Ishikawa (cell line): ENCODE measurements around the gene SEPTIN3.

Source experiments
- CEBPB ChIP-seq: IDR thresholded peaks from 2 replicates; pipeline ENCODE4 v1.6.1; 2012
- CREB1 ChIP-seq: IDR thresholded peaks from 2 replicates; pipeline ENCODE4 v1.6.1; 2012; ENCODE audit warnings: low read depth
- EGR1 ChIP-seq: IDR thresholded peaks from 2 replicates; pipeline ENCODE4 v1.6.1; 2012
- EP300 ChIP-seq: IDR thresholded peaks from 2 replicates; pipeline ENCODE4 v1.6.1; 2012; ENCODE audit warnings: borderline replicate concordance
- MAX ChIP-seq: IDR thresholded peaks from 2 replicates; pipeline ENCODE4 v1.6.1; 2012
- NFIC ChIP-seq: IDR thresholded peaks from 2 replicates; pipeline ENCODE4 v1.6.1; 2012
- RAD21 ChIP-seq: IDR thresholded peaks from 2 replicates; pipeline ENCODE4 v1.6.1; 2012; ENCODE audit warnings: low read depth
- REST ChIP-seq: IDR thresholded peaks from 2 replicates; pipeline ENCODE4 v1.6.1; 2012; ENCODE audit warnings: low read depth, mild to moderate bottlenecking
- TAF1 ChIP-seq: IDR thresholded peaks from 2 replicates; pipeline ENCODE4 v1.6.1; 2012; ENCODE audit warnings: low read depth, mild to moderate bottlenecking
- TEAD4 ChIP-seq: IDR thresholded peaks from 2 replicates; pipeline ENCODE4 v1.6.1; 2012
- USF1 ChIP-seq: IDR thresholded peaks from 2 replicates; pipeline ENCODE4 v1.6.1; 2012
- YY1 ChIP-seq: IDR thresholded peaks from 2 replicates; pipeline ENCODE4 v1.6.1; 2012; ENCODE audit warnings: low read depth

The SEPTIN3 gene

GRCh38 chr22:42016111-42016510 is 46.9 kb downstream of the SEPTIN3 start:
- TF ChIP-seq CREB1 (no peak), REST (no peak), NFIC (no peak), RAD21 (no peak), MAX (no peak), USF1 (no peak), TAF1 (no peak), TEAD4 (no peak), CEBPB (no peak)

GRCh38 chr22:42018224-42018623 is 49.0 kb downstream of the SEPTIN3 start:
- TF ChIP-seq YY1 (no peak), EP300 (no peak), NFIC (no peak), EGR1 (no peak)
